MM.1S (cell line): ENCODE measurements around the gene RAPGEF6.

ENCODE experiments used
- DNase-seq: peaks from one replicate; pipeline ENCODE4 v3.0.0-alpha.2; 2015
- H2AFZ ChIP-seq: fragments of 300-600 bp; sonication (generic); 2 replicates; pipeline ENCODE4 v1.6.0; 2016; ENCODE audit warnings: antibody characterized with exemption, low read length
- H3F3A ChIP-seq: fragments of 300-600 bp; sonication (generic); 2 replicates; pipeline ENCODE4 v1.6.1; 2016; ENCODE audit warnings: mild to moderate bottlenecking, antibody characterized with exemption, low read length, moderate library complexity, mixed read lengths; ENCODE audit not compliant: insufficient read depth
- H3K27ac ChIP-seq: fragments of 300-600 bp; sonication (generic); 2 replicates; pipeline ENCODE4 v1.5.1; 2016; ENCODE audit warnings: mild to moderate bottlenecking, low read length
- H3K27me3 ChIP-seq: fragments of 300-600 bp; sonication (generic); replicated peaks from 2 replicates; pipeline ENCODE4 v1.6.0; 2016; ENCODE audit warnings: low read length; ENCODE audit not compliant: insufficient read depth
- H3K36me3 ChIP-seq: fragments of 300-600 bp; sonication (generic); replicated peaks from 2 replicates; pipeline ENCODE4 v1.6.1; 2016; ENCODE audit warnings: mild to moderate bottlenecking, low read length, mixed read lengths; ENCODE audit not compliant: insufficient read depth
- H3K4me1 ChIP-seq: fragments of 300-600 bp; sonication (generic); 2 replicates; pipeline ENCODE4 v1.6.1; 2016; ENCODE audit warnings: low read length, mixed read lengths
- H3K4me2 ChIP-seq: fragments of 300-600 bp; sonication (generic); 2 replicates; pipeline ENCODE4 v1.6.0; 2016; ENCODE audit warnings: low read depth, low read length
- H3K4me3 ChIP-seq: fragments of 300-600 bp; sonication (generic); 2 replicates; pipeline ENCODE4 v1.5.1; 2016; ENCODE audit warnings: low read length, mixed read lengths
- H3K79me2 ChIP-seq: fragments of 300-600 bp; sonication (generic); 2 replicates; pipeline ENCODE4 v1.6.1; 2016; ENCODE audit warnings: mixed run types, low read length, mixed read lengths
- H3K9ac ChIP-seq: fragments of 300-600 bp; sonication (generic); 2 replicates; pipeline ENCODE4 v1.6.1; 2016; ENCODE audit warnings: low read length, mixed read lengths
- H3K9me2 ChIP-seq: fragments of 300-600 bp; sonication (generic); replicated peaks from 2 replicates; pipeline ENCODE4 v1.6.1; 2016; ENCODE audit warnings: mild to moderate bottlenecking, low read length, mixed read lengths; ENCODE audit not compliant: insufficient read depth
- H3K9me3 ChIP-seq: fragments of 300-600 bp; sonication (generic); replicated peaks from 2 replicates; pipeline ENCODE4 v1.6.1; 2016; ENCODE audit warnings: mild to moderate bottlenecking, low read length, mixed read lengths; ENCODE audit not compliant: insufficient read depth
- H4K20me1 ChIP-seq: fragments of 300-600 bp; sonication (generic); 2 replicates; pipeline ENCODE4 v1.6.1; 2016; ENCODE audit warnings: mild to moderate bottlenecking, low read length, moderate library complexity, mixed read lengths; ENCODE audit not compliant: insufficient read depth
- EZH2 ChIP-seq: fragments of 300-600 bp; sonication (generic); optimal IDR thresholded peaks from 2 replicates; pipeline ENCODE3; 2017; ENCODE audit warnings: low read depth, mild to moderate bottlenecking, antibody characterized with exemption, low read length, mixed read lengths
- EZH2phosphoT487 ChIP-seq: fragments of 300-600 bp; sonication (generic); IDR thresholded peaks from 2 replicates; pipeline ENCODE4 v1.6.1; 2018; ENCODE audit warnings: antibody characterized with exemption, low read length
- TF ChIP-seq, protein P1 (sequence below): fragments of 300-600 bp; sonication (generic); IDR thresholded peaks from 2 replicates; pipeline ENCODE4 v1.5.1; 2016; ENCODE audit warnings: antibody characterized with exemption, low read length, mixed read lengths

The RAPGEF6 gene

DNA sequence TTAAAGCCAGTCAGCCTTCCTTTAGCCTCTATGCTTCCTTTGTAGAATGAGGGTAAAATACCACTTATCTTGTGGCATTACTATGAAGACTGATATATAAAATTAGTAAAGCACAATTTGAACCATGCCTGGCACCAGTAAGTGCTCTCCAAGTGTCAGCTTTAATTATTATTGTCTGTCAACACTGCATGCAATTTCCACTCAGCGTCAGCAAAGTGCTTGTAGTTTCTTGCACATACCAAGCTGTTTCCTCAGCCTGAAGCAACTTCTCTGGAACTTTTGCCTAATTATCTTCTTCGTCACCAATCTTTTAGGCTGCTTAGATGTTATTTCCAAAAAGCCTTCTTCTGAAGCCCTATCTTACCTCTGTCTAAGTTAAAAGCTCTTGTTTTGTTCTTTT lies 193.8 kb downstream of the RAPGEF6 start:
- Histone ChIP-seq H3K4me1 (no peaks in the 10 kb centered on the region), H3K79me2 (no peaks in the 10 kb centered on the region), H4K20me1 (no peaks in the 10 kb centered on the region), H3K9ac (no peak overlapping the region), H3K27me3 (no peaks in the 10 kb centered on the region), H3K36me3 (peaks cover 8% of the 10 kb centered on the region; the same call in 1 of the 2 replicates), H3K4me2 (no peak overlapping the region), H3F3A (no peaks in the 10 kb centered on the region), H2AFZ (no peak overlapping the region), H3K27ac (no peak overlapping the region), H3K9me2 (no peaks in the 10 kb centered on the region), H3K4me3 (no peak overlapping the region), H3K9me3 (no peaks in the 10 kb centered on the region)
- TF ChIP-seq, protein P1, sequence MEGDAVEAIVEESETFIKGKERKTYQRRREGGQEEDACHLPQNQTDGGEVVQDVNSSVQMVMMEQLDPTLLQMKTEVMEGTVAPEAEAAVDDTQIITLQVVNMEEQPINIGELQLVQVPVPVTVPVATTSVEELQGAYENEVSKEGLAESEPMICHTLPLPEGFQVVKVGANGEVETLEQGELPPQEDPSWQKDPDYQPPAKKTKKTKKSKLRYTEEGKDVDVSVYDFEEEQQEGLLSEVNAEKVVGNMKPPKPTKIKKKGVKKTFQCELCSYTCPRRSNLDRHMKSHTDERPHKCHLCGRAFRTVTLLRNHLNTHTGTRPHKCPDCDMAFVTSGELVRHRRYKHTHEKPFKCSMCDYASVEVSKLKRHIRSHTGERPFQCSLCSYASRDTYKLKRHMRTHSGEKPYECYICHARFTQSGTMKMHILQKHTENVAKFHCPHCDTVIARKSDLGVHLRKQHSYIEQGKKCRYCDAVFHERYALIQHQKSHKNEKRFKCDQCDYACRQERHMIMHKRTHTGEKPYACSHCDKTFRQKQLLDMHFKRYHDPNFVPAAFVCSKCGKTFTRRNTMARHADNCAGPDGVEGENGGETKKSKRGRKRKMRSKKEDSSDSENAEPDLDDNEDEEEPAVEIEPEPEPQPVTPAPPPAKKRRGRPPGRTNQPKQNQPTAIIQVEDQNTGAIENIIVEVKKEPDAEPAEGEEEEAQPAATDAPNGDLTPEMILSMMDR: no peak
- TF ChIP-seq EZH2phosphoT487 (no peak), EZH2 (no peak)
- no peak for DNase-seq

DNA sequence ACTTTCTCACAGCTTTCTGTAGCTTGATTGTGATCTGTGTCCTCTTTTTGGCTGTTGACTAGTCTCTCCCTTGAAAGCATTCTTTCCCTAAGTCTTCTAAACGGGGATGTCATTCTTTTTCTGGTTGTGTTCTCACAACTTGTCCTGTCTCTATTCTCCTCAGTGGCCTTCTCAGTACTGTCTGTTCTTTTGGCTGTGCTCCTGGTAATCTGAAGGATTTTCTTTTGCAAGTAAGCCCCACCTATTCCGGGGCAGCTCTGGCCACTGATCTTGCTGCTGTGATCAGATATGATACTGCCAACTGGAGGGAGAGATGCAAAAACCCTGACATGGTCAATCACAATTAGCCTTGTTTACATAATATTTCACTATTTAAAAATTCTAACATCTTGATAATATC lies 198.9 kb downstream of the RAPGEF6 start:
- DNase-seq: no peak
- Histone ChIP-seq H3K9me3 (no peaks in the 10 kb centered on the region), H2AFZ (no peak overlapping the region), H3K9ac (no peak overlapping the region), H3K36me3 (peaks cover 8% of the 10 kb centered on the region; the same call in 1 of the 2 replicates), H3K9me2 (no peaks in the 10 kb centered on the region), H3K27me3 (no peaks in the 10 kb centered on the region), H4K20me1 (no peaks in the 10 kb centered on the region), H3K4me1 (no peaks in the 10 kb centered on the region), H3K79me2 (no peaks in the 10 kb centered on the region), H3F3A (no peaks in the 10 kb centered on the region), H3K4me2 (no peak overlapping the region), H3K4me3 (no peak overlapping the region), H3K27ac (no peak overlapping the region)
- TF ChIP-seq EZH2phosphoT487: no peak
- TF ChIP-seq EZH2: no peak
- TF ChIP-seq, protein P1: no peak

DNA sequence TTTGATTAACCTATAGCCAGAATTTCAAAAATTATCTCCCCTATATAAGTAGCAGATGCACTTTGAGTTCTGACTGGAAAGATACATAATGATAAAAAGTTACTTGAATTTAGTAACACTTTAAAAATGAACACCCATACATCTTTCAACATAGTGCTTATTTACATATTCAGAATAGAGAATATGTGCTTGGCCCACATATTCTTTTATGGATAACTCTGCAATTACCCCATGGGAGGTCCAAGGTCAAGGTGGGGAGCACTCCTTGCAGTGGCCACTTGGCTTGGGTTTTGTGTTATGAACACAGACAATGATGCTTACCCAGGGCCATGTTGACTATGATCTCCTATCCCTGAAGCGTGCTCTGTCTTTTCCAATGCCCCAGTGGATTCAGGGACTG lies 201.9 kb downstream of the RAPGEF6 start:
- Histone ChIP-seq H3K36me3 (peaks cover 4% of the 10 kb centered on the region; the same call in 1 of the 2 replicates), H2AFZ (no peak overlapping the region)
- TF ChIP-seq EZH2 (no peak), EZH2phosphoT487 (no peak)
- TF ChIP-seq, protein P1: no peak

More for the DNA sequence above, 201.9 kb downstream of the RAPGEF6 start:
- Histone ChIP-seq H3K79me2 (no peaks in the 10 kb centered on the region), H3K9me3 (no peaks in the 10 kb centered on the region), H3K9me2 (no peaks in the 10 kb centered on the region), H3K4me3 (no peak overlapping the region), H3K9ac (no peak overlapping the region), H3K4me2 (no peak overlapping the region), H3K27ac (no peak overlapping the region), H3K4me1 (no peaks in the 10 kb centered on the region), H3F3A (no peaks in the 10 kb centered on the region), H4K20me1 (no peaks in the 10 kb centered on the region), H3K27me3 (no peaks in the 10 kb centered on the region)
- no peak for DNase-seq
